SK-MEL-5 (cell line): ENCODE results near the gene REG3G. TPM values are rescaled to one million over a fixed set of nuclear protein-coding genes. Genes with fewer than 3 reads are reported as not detected.
"Not testable (repeated sequence)": the region's sequence is repeated elsewhere in the genome, so short reads cannot be mapped to it uniquely, and the experiment has no call there.

Source experiments
- DNase-seq: peaks from one replicate; pipeline ENCODE4 v3.0.0-alpha.2; 2016; ENCODE audit warnings: low read depth, low spot score
- in situ Hi-C: cut with HindIII; loops from 2 replicates; pipeline ENCODE4 v1.10.0; 2016; ENCODE audit warnings: low sequenced_read_pairs, high pct_unique_total_duplicates, low pct_unique_long_range_greater_than_20kb
- total RNA-seq: library from RNA; depleted of rRNA; stranded (reverse); fragments of >200 nt; shearing (Covaris generic); gene quantifications from 2 replicates; pipeline ENCODE4 v1.2.3, GENCODE V29; 2014; rRNA removed

The REG3G gene
- total RNA-seq, 1 experiment from 2014 or later = not detected

GRCh38 chr2:79004680-79005079, 20.8 kb upstream of the REG3G start:
- no peak for DNase-seq
- in situ Hi-C loops = no loop called here

- DNase-seq = no peak
- in situ Hi-C loops = no loop called here
Observed at GRCh38 chr2:79005216-79005615, 20.3 kb upstream of the REG3G start.

GRCh38 chr2:79009388-79009787, 16.1 kb upstream of the REG3G start:
- in situ Hi-C loops = no loop called here
- no peak for DNase-seq

GRCh38 chr2:79011496-79011895, 14.0 kb upstream of the REG3G start:
- no peak for DNase-seq
- in situ Hi-C loops = no loop called here

- DNase-seq = no peak
- in situ Hi-C loops = no loop called here
Observed at GRCh38 chr2:79013629-79014028, 11.9 kb upstream of the REG3G start.

GRCh38 chr2:79016342-79016741, 9.2 kb upstream of the REG3G start:
- in situ Hi-C loops = no loop called here
- DNase-seq = no peak

- DNase-seq = no peak
- in situ Hi-C loops = no loop called here
Observed at GRCh38 chr2:79026061-79026460, 559 bp downstream of the REG3G start.

- peak; percentile 16 for DNase-seq
- in situ Hi-C loops = no loop called here
Observed at GRCh38 chr2:79039944-79040343, 14.4 kb downstream of the REG3G start.

- in situ Hi-C loops = no loop called here
- peak; percentile 68 for DNase-seq
Observed at GRCh38 chr2:79041032-79041448, 15.5 kb downstream of the REG3G start.

- DNase-seq, in situ Hi-C loops: not testable (repeated sequence)
Observed at GRCh38 chr2:79053486-79053885, 28.0 kb downstream of the REG3G start.

GRCh38 chr2:79054769-79055168, 29.3 kb downstream of the REG3G start:
- in situ Hi-C loops, DNase-seq: not testable (repeated sequence)

- in situ Hi-C loops = loop anchor here (10.0 kb wide), 1 partner anchor 140 kb away; no protein-coding TSS in a partner anchor
- DNase-seq = no peak
Observed at GRCh38 chr2:79065201-79065600, 39.7 kb downstream of the REG3G start.

GRCh38 chr2:79071078-79071477, 45.6 kb downstream of the REG3G start:
- no peak for DNase-seq
- in situ Hi-C loops = no loop called here

Other genes with a start within 250 kb of the REG3G start
- not detected in 2 replicates for gene REG1B, start 62.3 kb downstream of the REG3G start, total RNA-seq
- gene REG1A, start 94.8 kb downstream of the REG3G start, total RNA-seq = not detected in 2 replicates
- gene REG3A, start 134.1 kb downstream of the REG3G start, total RNA-seq = not detected in 2 replicates